RWPE2 (cell line): ENCODE results near the gene ADCY2.

ENCODE experiments used
- ATAC-seq: fragments of 200-7000 bp; cut with Tn5 transposase; 3 replicates; pipeline ENCODE4 v1.9.1; 2021; ENCODE audit warnings: low read depth
- DNase-seq: peaks from one replicate; pipeline ENCODE4 v3.0.0-alpha.2; 2020; ENCODE audit warnings: low spot score
- H3K27ac ChIP-seq: fragments of 450-650 bp; 2 replicates; pipeline ENCODE4 v1.5.1; 2017; ENCODE audit warnings: mild to moderate bottlenecking; ENCODE audit not compliant: poor library complexity, severe bottlenecking
- H3K27me3 ChIP-seq: fragments of 250-450 bp; sonication (Bioruptor Pico); 2 replicates; pipeline ENCODE4 v1.5.1; 2021; ENCODE audit warnings: mild to moderate bottlenecking, moderate library complexity; ENCODE audit not compliant: insufficient read depth, poor library complexity, severe bottlenecking
- H3K36me3 ChIP-seq: fragments of 250-450 bp; sonication (Bioruptor Pico); 2 replicates; pipeline ENCODE4 v1.5.1; 2020; ENCODE audit warnings: low read depth, mild to moderate bottlenecking, moderate library complexity
- H3K4me1 ChIP-seq: fragments of 250-450 bp; sonication (Bioruptor Pico); 2 replicates; pipeline ENCODE4 v1.5.1; 2021; ENCODE audit warnings: mild to moderate bottlenecking, moderate library complexity; ENCODE audit not compliant: insufficient read depth, poor library complexity, severe bottlenecking
- H3K4me3 ChIP-seq: fragments of 250-450 bp; sonication (Bioruptor Pico); 2 replicates; pipeline ENCODE4 v1.5.1; 2021; ENCODE audit warnings: mild to moderate bottlenecking, moderate library complexity; ENCODE audit not compliant: severe bottlenecking
- H3K9me3 ChIP-seq: fragments of 250-450 bp; sonication (Bioruptor Pico); 2 replicates; pipeline ENCODE4 v1.5.1; 2021; ENCODE audit warnings: mild to moderate bottlenecking, moderate library complexity; ENCODE audit not compliant: severe bottlenecking
- CTCF ChIP-seq: fragments of 450-650 bp; IDR thresholded peaks from one replicate; pipeline ENCODE4 v1.5.1; 2017; ENCODE audit warnings: mild to moderate bottlenecking, moderate library complexity; ENCODE audit not compliant: poor library complexity, severe bottlenecking

ADCY2 gene

GRCh38 chr5:7634837-7635236 lies 238.9 kb downstream of the ADCY2 start:
- no peak for DNase-seq
- H3K9me3 ChIP-seq, result no peaks in the 10 kb centered on the region
- H3K4me1 ChIP-seq, result no peaks in the 10 kb centered on the region
- no peak overlapping the region for H3K27ac ChIP-seq
- ATAC-seq, result no peak
- H3K36me3 ChIP-seq, result no peaks in the 10 kb centered on the region
- TF ChIP-seq CTCF, result no peak
- H3K27me3 ChIP-seq, result peaks cover 3% of the 10 kb centered on the region
- H3K4me3 ChIP-seq, result no peak overlapping the region

- Histone ChIP-seq H3K36me3 (no peaks in the 10 kb centered on the region), H3K27me3 (no peaks in the 10 kb centered on the region), H3K27ac (no peak overlapping the region), H3K4me1 (no peaks in the 10 kb centered on the region), H3K9me3 (no peaks in the 10 kb centered on the region), H3K4me3 (no peak overlapping the region)
- ATAC-seq, result peak; percentile 40; the same call in 1 of the 3 replicates
- no peak for DNase-seq
- TF ChIP-seq CTCF, result no peak
Observed at GRCh38 chr5:7638456-7638855, 242.5 kb downstream of the ADCY2 start.

GRCh38 chr5:7642029-7642428 lies 246.1 kb downstream of the ADCY2 start:
- H3K27ac ChIP-seq, result no peak overlapping the region
- DNase-seq, result no peak
- no peak for TF ChIP-seq CTCF
- no peak overlapping the region for H3K4me3 ChIP-seq
- H3K4me1 ChIP-seq, result no peaks in the 10 kb centered on the region
- no peaks in the 10 kb centered on the region for H3K36me3 ChIP-seq
- H3K9me3 ChIP-seq, result peaks cover 8% of the 10 kb centered on the region
- ATAC-seq, result peak; percentile 63; the same call in 1 of the 3 replicates
- peaks cover 6% of the 10 kb centered on the region for H3K27me3 ChIP-seq

GRCh38 chr5:7644723-7645122 lies 248.8 kb downstream of the ADCY2 start:
- no peak for ATAC-seq
- H3K27ac ChIP-seq, result no peak overlapping the region

More at GRCh38 chr5:7644723-7645122, 248.8 kb downstream of the ADCY2 start:
- peaks cover 10% of the 10 kb centered on the region for H3K27me3 ChIP-seq
- H3K4me3 ChIP-seq, result no peak overlapping the region
- H3K36me3 ChIP-seq, result no peaks in the 10 kb centered on the region
- peaks cover 8% of the 10 kb centered on the region for H3K9me3 ChIP-seq
- no peak for DNase-seq
- TF ChIP-seq CTCF, result no peak
- H3K4me1 ChIP-seq, result no peaks in the 10 kb centered on the region
